HG03280 (cell line): Measurements from ENCODE around the gene PLCG2.

Experiments
- ATAC-seq: cut with Tn5 transposase; IDR thresholded peaks from one replicate; pipeline ENCODE4 v1.9.1; 2021; ENCODE audit warnings: mild to moderate bottlenecking, moderate library complexity; ENCODE audit not compliant: unreplicated experiment

PLCG2 gene

DNA sequence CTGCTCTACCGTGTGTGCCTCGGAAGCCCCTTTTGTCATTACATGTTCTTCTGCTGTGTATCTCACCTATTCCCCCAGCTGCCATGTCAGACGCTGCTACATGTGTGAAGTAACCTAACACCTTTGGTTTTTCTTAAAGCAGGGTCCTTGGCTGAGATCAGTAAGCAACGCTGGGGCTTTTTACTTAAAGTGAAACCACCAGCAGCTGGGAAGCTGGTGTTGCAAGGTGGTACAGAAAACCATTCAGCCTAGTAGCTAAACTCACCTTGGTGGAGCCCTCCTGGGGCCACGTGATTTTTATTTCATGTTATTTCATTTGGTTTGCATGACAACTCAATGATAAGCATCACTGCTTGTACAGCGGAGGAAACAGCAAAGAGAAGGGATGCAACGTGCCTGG, 62.6 kb downstream of the PLCG2 start:
- ATAC-seq = peak; percentile 41

GRCh38 chr16:81842564-81843242, 63.6 kb downstream of the PLCG2 start:
- no peak for ATAC-seq

- no peak for ATAC-seq
Observed at GRCh38 chr16:81843243-81843582, 64.1 kb downstream of the PLCG2 start.

GRCh38 chr16:81843683-81844082, 64.6 kb downstream of the PLCG2 start:
- ATAC-seq = no peak

DNA sequence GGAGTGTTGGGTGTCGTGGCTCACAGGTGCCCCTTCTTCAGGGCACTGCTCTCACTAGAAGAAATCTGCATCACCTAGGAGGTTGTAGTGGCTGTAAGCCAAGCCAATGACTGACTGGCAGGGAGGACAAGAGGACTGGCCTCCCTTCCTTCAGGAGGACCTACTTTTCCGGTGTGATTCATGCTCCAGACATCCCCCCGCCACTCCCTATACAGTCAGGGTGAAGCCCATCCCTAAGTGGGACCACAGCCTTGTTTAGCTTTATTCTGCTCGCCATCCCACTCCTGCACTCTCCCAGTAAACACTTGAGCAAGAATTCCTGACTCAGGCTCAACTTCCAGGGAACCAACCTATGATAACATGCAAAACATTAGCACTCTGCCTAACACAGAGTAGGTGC, 67.0 kb downstream of the PLCG2 start:
- no peak for ATAC-seq

DNA sequence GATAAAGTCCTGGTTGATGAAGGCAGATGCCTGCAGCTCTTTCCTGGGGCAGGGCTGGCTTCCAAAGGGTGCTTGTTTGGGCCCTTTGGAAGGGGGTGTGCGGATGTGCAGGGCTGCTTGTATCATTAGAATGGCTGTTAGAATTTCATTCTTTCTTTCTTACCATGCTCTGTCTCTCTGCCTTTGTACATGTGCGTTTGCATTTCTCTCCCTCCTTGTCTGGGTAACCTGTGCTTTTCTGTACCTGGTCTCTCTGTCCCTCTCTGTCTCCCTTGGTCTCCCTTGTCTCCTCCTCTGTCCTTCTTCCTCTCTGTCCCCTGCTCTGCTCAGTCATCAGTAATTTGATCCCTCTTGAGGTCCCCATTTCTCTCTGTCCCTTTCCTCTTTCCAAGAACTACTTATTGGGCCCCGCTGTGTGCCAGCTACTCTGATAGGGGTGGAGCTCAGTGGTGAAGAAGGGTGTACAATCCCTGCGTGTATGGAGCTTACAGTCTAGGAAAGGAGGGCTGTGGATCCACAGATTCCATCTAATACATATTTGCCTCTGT, 69.3 kb downstream of the PLCG2 start:
- no peak for ATAC-seq

GRCh38 chr16:81850197-81850944, 71.3 kb downstream of the PLCG2 start:
- ATAC-seq = no peak

- no peak for ATAC-seq
Observed at GRCh38 chr16:81852347-81852746, 73.3 kb downstream of the PLCG2 start.

DNA sequence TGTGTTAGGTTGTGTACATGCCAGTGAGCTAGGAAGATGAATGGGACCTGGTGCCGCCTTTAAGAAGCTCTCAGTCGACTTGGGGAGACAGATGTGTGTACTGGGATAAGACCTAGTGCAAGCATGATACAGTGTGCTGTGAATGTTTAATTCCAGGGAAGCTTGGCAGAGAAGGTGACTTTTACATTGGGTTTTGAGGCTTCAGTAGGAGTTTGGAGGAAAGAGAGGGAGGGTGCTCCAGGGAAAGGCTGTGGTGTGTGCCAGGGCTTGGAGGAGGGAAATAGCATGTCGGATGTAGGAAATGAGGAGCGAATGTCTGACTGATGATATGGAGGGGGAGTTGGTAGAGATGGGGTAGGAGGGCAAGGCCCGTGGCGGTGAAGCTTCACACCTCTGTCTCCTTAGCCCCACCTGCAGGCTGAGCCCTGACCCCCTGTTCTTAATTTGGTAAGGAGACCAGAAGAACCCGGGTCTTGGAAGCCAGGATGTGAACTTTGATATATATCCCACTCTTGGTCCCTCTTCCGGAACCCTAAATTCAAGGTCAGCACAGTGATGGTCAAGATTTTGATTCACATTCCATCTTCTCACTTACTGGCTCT, 76.6 kb downstream of the PLCG2 start:
- no peak for ATAC-seq

DNA sequence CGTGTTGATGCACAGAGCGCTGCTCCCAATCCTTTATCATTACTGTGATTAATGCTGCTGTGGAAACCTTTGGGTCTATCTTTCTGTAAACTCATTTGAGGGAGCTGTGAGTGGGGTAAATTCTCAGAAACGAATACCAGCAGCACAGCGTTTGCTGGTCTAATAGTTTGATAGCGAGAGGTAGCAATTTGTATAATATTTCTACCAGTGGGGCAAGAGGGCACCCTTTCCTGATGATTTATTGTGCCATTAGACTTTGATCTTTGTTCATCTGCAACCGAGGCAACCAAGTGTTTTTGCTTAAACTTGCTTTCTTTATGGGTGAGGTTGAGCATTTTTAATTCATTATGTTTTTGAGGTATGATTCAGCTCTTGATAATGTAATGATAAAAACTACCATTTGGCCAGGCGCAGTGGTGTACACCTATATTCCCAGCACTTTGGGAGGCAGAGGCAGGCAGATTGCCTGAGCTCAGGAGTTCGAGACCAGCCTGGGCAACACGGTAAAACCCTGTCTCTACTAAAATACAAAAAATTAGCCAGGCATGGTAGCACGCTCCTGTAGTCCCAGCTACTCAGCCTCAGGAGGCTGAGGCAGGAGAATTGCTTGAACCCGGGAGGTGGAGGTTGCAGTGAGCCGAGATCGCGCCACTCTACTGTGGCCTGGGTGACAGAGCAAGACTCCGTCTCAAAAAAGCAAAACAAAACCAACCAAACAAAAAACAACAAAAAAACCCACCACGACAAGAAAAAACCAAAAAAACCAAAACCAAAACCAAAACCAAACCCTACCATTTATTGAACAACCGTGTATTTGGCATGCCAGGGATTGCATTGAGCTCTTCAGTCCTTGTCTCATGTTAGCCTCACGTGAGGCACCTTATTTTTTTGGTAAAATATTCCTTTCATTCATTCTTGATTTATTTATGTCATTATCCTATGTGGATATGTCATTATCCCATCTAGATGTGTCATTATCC, 81.5 kb downstream of the PLCG2 start:
- no peak for ATAC-seq

DNA sequence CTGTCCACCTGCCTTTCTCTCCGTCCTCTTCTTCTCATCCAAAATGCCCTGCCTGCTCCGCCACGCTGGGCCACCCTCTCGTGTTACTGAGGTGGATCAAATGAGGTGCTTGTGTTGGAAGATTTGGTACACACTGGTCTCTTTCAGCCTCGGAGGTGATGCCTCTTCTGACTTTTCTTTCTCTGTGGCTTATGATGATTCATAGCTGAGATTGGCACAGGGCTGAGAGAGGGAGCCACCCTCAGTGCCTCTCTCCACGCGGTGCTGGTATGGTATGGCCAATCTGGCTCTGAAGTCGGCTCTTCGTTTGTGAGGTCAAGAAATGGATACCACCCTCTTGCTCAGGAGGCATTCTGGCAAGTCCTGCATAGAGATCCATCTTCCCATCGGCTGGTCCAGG, 82.4 kb downstream of the PLCG2 start:
- ATAC-seq = no peak

DNA sequence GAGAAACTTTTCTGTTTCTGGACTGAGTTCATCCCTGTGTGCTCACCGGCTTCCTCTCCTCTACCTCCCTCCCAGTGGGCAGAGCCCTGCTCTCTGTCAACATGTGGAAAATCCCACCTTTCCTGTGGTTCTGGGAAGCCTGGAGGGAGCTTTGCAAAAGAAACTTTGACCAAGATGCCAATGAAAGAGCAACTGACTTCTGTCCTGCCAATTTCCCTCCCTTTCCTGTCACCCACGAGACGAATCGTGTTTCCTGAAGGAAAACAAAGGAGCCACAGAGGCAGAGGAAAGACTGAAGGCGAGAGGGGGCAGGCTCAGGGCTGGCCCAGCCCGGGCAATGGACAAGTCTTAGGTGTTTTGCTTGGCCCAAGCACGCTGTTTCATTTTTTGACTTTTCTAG, 82.8 kb downstream of the PLCG2 start:
- ATAC-seq = no peak

GRCh38 chr16:81863630-81864352, 84.7 kb downstream of the PLCG2 start:
- peak; percentile 71 for ATAC-seq

DNA sequence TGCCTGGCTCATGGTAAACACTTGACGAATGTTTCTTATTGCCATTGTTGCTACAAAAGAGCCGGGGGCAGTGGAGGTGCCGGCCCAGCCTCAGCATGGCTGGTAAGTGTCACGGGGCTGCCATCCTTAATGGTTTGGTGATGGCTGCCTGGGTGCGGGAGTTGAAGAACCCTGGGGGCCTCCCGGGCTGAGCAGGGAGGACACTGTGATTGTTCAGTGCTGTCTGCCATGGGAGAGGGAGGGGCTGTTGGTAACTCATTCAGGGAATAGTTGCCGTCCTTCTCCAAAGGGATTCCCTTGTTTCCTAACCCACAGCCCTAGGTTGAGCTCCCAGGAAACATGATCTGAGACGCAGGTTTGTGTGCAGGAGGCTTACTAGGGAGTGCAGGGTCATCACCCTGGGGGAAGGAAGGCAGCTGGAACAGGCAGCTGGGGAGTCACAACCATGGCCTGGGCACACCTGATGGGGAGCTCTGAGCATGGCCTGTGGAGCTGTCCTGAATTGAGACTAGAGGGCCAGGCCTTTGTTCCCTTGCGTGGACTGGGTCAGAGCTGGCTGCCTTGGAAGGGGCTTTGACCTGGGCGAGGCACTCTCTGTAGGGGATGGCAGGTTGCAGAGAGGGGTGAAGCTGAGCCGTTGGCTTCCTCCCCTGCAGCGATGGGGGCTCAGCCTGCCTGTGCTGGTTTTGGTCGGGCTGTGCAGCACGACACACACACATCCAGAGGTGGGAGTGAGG, 85.7 kb downstream of the PLCG2 start:
- ATAC-seq = no peak

- no peak for ATAC-seq
Observed at GRCh38 chr16:81866820-81867440, 87.8 kb downstream of the PLCG2 start.

- ATAC-seq = no peak
Observed at GRCh38 chr16:81868057-81868748, 89.1 kb downstream of the PLCG2 start.

DNA sequence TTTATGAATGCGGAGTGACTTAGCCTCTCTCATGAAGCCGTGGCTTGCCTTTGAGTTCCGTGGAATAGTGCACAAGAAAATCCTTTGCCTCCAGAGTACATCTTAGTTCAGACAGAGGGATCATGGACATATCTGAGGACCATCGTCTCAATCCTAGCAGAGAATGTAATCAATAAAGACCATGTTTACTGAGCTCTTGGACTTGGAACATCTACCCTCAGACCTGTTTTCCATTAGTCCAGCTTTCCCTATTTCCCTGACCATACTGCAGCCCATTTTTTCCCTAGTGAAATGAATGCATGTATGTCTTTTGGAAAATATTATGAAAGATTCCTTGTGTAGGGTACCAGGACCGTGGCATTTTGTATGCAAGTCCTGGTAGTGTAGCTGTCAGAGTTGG, 90.2 kb downstream of the PLCG2 start:
- ATAC-seq = no peak

- no peak for ATAC-seq
Observed at GRCh38 chr16:81873206-81873605, 94.1 kb downstream of the PLCG2 start.
